Thoracic aorta (tissue), 2 donors: Measurements from ENCODE around the gene PAGE2. TPM values are rescaled to one million over a fixed set of nuclear protein-coding genes. Genes with fewer than 3 reads are reported as not detected.

Experiments
- ATAC-seq: fragments of 150-250 bp; one replicate; pipeline ENCODE4 v1.8.0; 2017; ENCODE audit warnings: low read depth; ENCODE audit not compliant: insufficient number of reproducible peaks, low FRiP score
- DNase-seq: peaks from one replicate; pipeline ENCODE4 v3.0.0-alpha.2; 2020; ENCODE audit warnings: low spot score
- H3K27ac ChIP-seq, 2 donors: fragments of 200-600 bp; sonication (generic); 1 replicate in 1 of 2; 2 replicates in 1 of 2; pipeline ENCODE4 v1.5.1; 2016; ENCODE audit warnings: mild to moderate bottlenecking in 2 of 2, moderate library complexity in 2 of 2
- H3K27me3 ChIP-seq: fragments of 200-600 bp; sonication (generic); replicated peaks from 2 replicates; pipeline ENCODE4 v1.6.0; 2016; ENCODE audit warnings: mild to moderate bottlenecking; ENCODE audit not compliant: insufficient read depth
- H3K36me3 ChIP-seq: fragments of 200-600 bp; sonication (generic); one replicate; pipeline ENCODE4 v1.5.1; 2016
- H3K4me1 ChIP-seq, 2 donors: fragments of 200-600 bp; sonication (generic); 1 replicate in 1 of 2; 2 replicates in 1 of 2; pipeline versions ENCODE4 v1.5.1 to v1.6.0; 2016; ENCODE audit warnings: low read depth in 2 of 2, mild to moderate bottlenecking in 1 of 2; ENCODE audit not compliant: control insufficient read depth in 1 of 2
- H3K4me3 ChIP-seq: fragments of 200-600 bp; sonication (generic); 2 replicates; pipeline ENCODE4 v1.5.1; 2016; ENCODE audit warnings: mild to moderate bottlenecking
- H3K9me3 ChIP-seq: fragments of 200-600 bp; sonication (generic); 2 replicates; pipeline ENCODE4 v1.5.1; 2016
- total RNA-seq, 2 donors: library from RNA; depleted of rRNA; stranded (reverse); fragments of >200 nt; gene quantifications; one replicate each; pipeline versions ENCODE4 v1.1.0 to v1.2.3, GENCODE V29; 2016
- TF ChIP-seq, protein P1 (sequence below): fragments of 200-600 bp; sonication (generic); IDR thresholded peaks from one replicate; pipeline ENCODE4 v1.5.1; 2019; ENCODE audit warnings: antibody characterized with exemption

The PAGE2 gene
- total RNA-seq, 2 donors from 2014 or later: not detected

DNA sequence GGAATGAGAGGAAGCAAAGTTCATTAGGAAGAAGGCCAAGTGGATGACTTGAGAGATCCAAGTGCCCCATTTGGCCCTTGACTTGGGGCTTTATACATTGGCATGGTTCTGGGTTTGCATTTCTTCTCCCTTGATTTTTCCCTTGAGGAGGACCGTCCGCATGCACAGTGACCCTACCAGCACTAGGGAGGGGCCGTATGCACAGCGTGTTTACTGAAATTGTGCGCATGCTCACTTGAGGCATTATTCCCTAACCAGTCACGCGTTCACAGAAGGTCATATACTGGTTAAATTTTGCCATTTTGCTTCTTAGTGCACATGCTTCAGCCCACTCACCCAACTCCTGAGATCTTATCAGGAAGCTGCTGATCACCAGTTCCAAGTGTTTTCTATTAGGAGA lies 35.1 kb downstream of the PAGE2 start:
- DNase-seq: no peak
- TF ChIP-seq, protein P1, sequence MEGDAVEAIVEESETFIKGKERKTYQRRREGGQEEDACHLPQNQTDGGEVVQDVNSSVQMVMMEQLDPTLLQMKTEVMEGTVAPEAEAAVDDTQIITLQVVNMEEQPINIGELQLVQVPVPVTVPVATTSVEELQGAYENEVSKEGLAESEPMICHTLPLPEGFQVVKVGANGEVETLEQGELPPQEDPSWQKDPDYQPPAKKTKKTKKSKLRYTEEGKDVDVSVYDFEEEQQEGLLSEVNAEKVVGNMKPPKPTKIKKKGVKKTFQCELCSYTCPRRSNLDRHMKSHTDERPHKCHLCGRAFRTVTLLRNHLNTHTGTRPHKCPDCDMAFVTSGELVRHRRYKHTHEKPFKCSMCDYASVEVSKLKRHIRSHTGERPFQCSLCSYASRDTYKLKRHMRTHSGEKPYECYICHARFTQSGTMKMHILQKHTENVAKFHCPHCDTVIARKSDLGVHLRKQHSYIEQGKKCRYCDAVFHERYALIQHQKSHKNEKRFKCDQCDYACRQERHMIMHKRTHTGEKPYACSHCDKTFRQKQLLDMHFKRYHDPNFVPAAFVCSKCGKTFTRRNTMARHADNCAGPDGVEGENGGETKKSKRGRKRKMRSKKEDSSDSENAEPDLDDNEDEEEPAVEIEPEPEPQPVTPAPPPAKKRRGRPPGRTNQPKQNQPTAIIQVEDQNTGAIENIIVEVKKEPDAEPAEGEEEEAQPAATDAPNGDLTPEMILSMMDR: no peak

DNA sequence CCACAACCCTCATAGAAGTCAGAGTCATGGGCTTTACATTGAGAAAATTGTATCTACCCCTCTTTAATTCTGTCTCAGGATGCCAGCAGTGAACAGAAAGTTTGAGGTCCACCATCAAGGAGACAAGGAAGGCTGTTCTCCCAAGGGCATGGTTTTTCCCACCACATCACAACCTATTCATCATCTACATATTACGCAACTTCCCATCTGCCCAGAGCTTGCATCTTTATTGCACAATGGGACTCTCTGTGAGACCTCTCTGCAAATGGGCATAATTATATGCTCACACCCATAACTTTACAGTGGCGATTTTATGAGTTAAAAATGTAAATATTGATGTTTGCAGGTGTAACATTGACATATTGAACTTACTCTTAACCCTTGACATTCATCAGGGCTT lies 38.9 kb downstream of the PAGE2 start:
- Histone ChIP-seq H3K27me3 (no peaks in the 10 kb centered on the region), H3K9me3 (no peaks in the 10 kb centered on the region), H3K4me3 (no peak overlapping the region), H3K36me3 (no peaks in the 10 kb centered on the region), H3K27ac (no peak overlapping the region), H3K4me1 (no peaks in the 10 kb centered on the region)
- TF ChIP-seq, protein P1: no peak
- no peak for ATAC-seq
- DNase-seq: no peak

More for the DNA sequence above, 35.1 kb downstream of the PAGE2 start:
- H3K4me1 ChIP-seq: no peaks in the 10 kb centered on the region
- no peaks in the 10 kb centered on the region for H3K9me3 ChIP-seq
- ATAC-seq: no peak
- H3K27ac ChIP-seq: no peak overlapping the region
- H3K36me3 ChIP-seq: no peaks in the 10 kb centered on the region
- no peaks in the 10 kb centered on the region for H3K27me3 ChIP-seq
- no peak overlapping the region for H3K4me3 ChIP-seq

DNA sequence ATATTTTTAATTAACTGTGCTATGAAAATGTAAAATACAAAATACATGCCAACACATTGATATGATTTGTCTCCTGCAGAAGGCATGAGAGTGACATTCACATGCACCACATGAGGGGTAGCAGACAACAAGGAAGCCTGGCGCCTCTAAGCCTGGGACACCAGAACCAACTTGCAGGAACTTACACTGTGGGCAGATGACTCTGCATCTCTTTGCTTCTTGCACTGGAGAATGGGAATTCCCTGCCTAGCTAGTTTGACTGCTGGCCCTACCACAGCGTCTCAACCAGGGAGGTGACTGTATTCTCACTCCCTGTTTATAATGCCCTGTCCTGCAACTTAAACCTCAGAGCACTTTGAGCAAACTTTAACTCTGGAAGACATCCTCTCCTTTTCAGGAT lies 40.5 kb downstream of the PAGE2 start:
- TF ChIP-seq, protein P1: no peak
- H3K27ac ChIP-seq: no peak overlapping the region
- no peaks in the 10 kb centered on the region for H3K36me3 ChIP-seq
- ATAC-seq (no peak), DNase-seq (no peak)
- no peak overlapping the region for H3K4me3 ChIP-seq
- no peaks in the 10 kb centered on the region for H3K4me1 ChIP-seq
- no peaks in the 10 kb centered on the region for H3K27me3 ChIP-seq
- H3K9me3 ChIP-seq: no peaks in the 10 kb centered on the region

DNA sequence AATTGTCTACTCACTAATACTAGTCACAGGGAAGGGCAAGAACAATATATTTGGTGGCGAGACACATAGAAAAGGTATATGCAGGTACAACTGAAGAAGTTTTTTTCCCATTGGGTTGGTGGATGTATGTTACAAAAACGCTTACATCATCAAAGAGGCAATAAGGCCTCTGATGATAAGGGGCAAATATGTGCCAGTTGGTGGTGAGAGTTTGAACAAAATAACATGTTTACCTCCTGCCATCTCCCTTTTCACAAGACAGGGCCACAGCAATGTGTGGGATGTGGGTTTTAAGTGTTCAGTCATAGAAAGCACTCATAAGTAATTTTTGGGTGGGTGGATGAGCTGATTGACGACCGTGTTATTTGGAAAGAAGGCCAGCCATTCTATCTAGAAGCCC lies 41.7 kb downstream of the PAGE2 start:
- Histone ChIP-seq H3K9me3 (no peaks in the 10 kb centered on the region), H3K36me3 (no peaks in the 10 kb centered on the region), H3K27ac (no peak overlapping the region), H3K4me3 (no peak overlapping the region), H3K4me1 (no peaks in the 10 kb centered on the region), H3K27me3 (no peaks in the 10 kb centered on the region)
- TF ChIP-seq, protein P1: no peak
- ATAC-seq: no peak
- DNase-seq: no peak

DNA sequence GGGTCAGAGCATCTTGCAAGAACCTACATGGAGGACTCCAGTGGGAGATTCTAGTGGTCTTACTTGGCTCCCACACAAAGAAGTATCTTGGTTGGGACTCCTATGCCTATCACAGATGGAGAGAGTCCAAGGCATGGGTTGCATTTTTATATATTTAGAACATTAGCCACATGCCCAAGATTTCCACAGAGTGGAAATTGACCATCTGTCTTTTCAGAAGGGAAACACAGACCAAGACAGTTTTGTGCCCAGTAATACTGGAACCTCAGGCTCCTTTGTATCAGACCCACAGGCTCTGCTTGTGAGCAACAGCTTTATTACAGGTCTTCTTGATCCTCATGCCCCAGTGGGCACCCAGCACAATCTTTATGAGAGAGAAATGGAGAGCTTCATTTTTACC lies 43.6 kb downstream of the PAGE2 start:
- no peak for DNase-seq
- Histone ChIP-seq H3K9me3 (no peaks in the 10 kb centered on the region), H3K4me3 (no peak overlapping the region), H3K27me3 (no peaks in the 10 kb centered on the region), H3K4me1 (no peaks in the 10 kb centered on the region), H3K27ac (no peak overlapping the region), H3K36me3 (no peaks in the 10 kb centered on the region)
- TF ChIP-seq, protein P1: no peak
- no peak for ATAC-seq
